T-helper 22 cell (primary cell): ENCODE results near the gene FAM107B.

Experiments used
- DNase-seq: peaks from one replicate; pipeline ENCODE4 v3.0.0-alpha.2; 2020; ENCODE audit warnings: low read depth

FAM107B gene

GRCh38 chr10:14776546-14776945 lies 1.8 kb upstream of the FAM107B start:
- DNase-seq = no peak

GRCh38 chr10:14775656-14776055 lies 959 bp upstream of the FAM107B start:
- DNase-seq = no peak

GRCh38 chr10:14774214-14774580 lies 500 bp downstream of the FAM107B start:
- DNase-seq = no peak

GRCh38 chr10:14773551-14774213 lies 1.0 kb downstream of the FAM107B start:
- no peak for DNase-seq

GRCh38 chr10:14772399-14772798 lies 2.3 kb downstream of the FAM107B start:
- no peak for DNase-seq

GRCh38 chr10:14770927-14771326 lies 3.8 kb downstream of the FAM107B start:
- DNase-seq = no peak

GRCh38 chr10:14761372-14761771 lies 13.3 kb downstream of the FAM107B start:
- no peak for DNase-seq

- DNase-seq = no peak
Measured at GRCh38 chr10:14758994-14759664, 15.6 kb downstream of the FAM107B start.

GRCh38 chr10:14758451-14758850 lies 16.2 kb downstream of the FAM107B start:
- DNase-seq = no peak

- DNase-seq = no peak
Measured at GRCh38 chr10:14757986-14758385, 16.7 kb downstream of the FAM107B start.

- DNase-seq = no peak
Measured at GRCh38 chr10:14757394-14757793, 17.3 kb downstream of the FAM107B start.

GRCh38 chr10:14753441-14753840 lies 21.3 kb downstream of the FAM107B start:
- no peak for DNase-seq

- DNase-seq = no peak
Measured at GRCh38 chr10:14751921-14752320, 22.8 kb downstream of the FAM107B start.

- no peak for DNase-seq
Measured at GRCh38 chr10:14751014-14751896, 23.4 kb downstream of the FAM107B start.

GRCh38 chr10:14749070-14749809 lies 25.5 kb downstream of the FAM107B start:
- DNase-seq = no peak

- DNase-seq = no peak
Measured at GRCh38 chr10:14748441-14748840, 26.3 kb downstream of the FAM107B start.

GRCh38 chr10:14742815-14743214 lies 31.9 kb downstream of the FAM107B start:
- no peak for DNase-seq

GRCh38 chr10:14742382-14742781 lies 32.3 kb downstream of the FAM107B start:
- no peak for DNase-seq

- DNase-seq = no peak
Measured at GRCh38 chr10:14740684-14741247, 33.9 kb downstream of the FAM107B start.

- no peak for DNase-seq
Measured at GRCh38 chr10:14737808-14738545, 36.7 kb downstream of the FAM107B start.

GRCh38 chr10:14736600-14737081 lies 38.1 kb downstream of the FAM107B start:
- no peak for DNase-seq
